ENCODE measurements around the gene S100A3. TPM values are rescaled to one million over a fixed set of nuclear protein-coding genes. Genes with fewer than 3 reads are reported as not detected.

S100A3 gene
- total RNA-seq, 1 experiment from 2014 or later: 0.33 TPM

GRCh38 chr1:153509729-153510354 lies 39.2 kb downstream of the S100A3 start:
- peaks cover 27% of the 10 kb centered on the region for H3K27me3 Mint-ChIP-seq (ENCODE audit: low read depth)

DNA sequence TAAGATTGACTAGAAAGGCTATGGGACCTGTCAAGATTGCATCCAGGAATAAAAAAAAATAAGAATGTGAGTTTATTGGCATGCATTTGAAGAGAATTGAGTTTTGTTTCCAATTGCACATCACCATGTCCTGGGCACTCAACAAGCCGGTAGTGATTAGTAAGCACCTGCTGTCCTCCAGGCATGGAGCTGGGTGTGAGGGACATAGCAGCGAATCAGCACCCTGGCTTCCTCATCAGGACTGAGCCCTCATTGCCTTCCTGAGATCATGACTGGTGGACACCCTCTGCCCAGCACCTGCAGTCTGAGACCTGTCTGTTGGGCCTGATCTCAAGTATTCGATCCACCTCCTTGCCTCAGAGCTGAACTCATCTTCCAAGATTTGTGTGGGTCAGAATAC lies 40.0 kb downstream of the S100A3 start:
- Mint-ChIP-seq H3K4me3 (no peak overlapping the region), H3K9me3 (no peaks in the 10 kb centered on the region), H3K36me3 (no peaks in the 10 kb centered on the region), H3K27me3 (ENCODE audit: low read depth) (peaks cover 19% of the 10 kb centered on the region), H3K4me1 (peaks cover 3% of the 10 kb centered on the region; the same call in 1 of the 2 replicates), H3K27ac (no peak overlapping the region)
- ChIA-PET CTCF (interaction anchor here (1.0 to 5.5 kb wide), 8 partner anchors 14 to 154 kb away, joined by 3 to 33 read pairs (median 4); partner anchors contain the start of genes CHTOP, S100A13 and S100A4), POLR2A (no interaction called here)
- ATAC-seq (no peak), DNase-seq (ENCODE audit: low spot score) (no peak)
- TF ChIP-seq MXD4 (CRISPR knock-in tag; IDR thresholded peaks at IDR 0.05; ENCODE audit: borderline replicate concordance): no peak
- no peak for TF ChIP-seq ZNF532 (CRISPR knock-in tag; IDR thresholded peaks at IDR 0.05; ENCODE audit: borderline replicate concordance)
- TF ChIP-seq, protein P1, sequence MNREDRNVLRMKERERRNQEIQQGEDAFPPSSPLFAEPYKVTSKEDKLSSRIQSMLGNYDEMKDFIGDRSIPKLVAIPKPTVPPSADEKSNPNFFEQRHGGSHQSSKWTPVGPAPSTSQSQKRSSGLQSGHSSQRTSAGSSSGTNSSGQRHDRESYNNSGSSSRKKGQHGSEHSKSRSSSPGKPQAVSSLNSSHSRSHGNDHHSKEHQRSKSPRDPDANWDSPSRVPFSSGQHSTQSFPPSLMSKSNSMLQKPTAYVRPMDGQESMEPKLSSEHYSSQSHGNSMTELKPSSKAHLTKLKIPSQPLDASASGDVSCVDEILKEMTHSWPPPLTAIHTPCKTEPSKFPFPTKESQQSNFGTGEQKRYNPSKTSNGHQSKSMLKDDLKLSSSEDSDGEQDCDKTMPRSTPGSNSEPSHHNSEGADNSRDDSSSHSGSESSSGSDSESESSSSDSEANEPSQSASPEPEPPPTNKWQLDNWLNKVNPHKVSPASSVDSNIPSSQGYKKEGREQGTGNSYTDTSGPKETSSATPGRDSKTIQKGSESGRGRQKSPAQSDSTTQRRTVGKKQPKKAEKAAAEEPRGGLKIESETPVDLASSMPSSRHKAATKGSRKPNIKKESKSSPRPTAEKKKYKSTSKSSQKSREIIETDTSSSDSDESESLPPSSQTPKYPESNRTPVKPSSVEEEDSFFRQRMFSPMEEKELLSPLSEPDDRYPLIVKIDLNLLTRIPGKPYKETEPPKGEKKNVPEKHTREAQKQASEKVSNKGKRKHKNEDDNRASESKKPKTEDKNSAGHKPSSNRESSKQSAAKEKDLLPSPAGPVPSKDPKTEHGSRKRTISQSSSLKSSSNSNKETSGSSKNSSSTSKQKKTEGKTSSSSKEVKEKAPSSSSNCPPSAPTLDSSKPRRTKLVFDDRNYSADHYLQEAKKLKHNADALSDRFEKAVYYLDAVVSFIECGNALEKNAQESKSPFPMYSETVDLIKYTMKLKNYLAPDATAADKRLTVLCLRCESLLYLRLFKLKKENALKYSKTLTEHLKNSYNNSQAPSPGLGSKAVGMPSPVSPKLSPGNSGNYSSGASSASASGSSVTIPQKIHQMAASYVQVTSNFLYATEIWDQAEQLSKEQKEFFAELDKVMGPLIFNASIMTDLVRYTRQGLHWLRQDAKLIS (CRISPR knock-in tag; IDR thresholded peaks at IDR 0.05; ENCODE audit: borderline replicate concordance): no peak
- no peak for TF ChIP-seq ZNF512 (CRISPR knock-in tag; IDR thresholded peaks at IDR 0.05; ENCODE audit: borderline replicate concordance)
- no peak for TF ChIP-seq SMAD4 (CRISPR knock-in tag; IDR thresholded peaks at IDR 0.05)
- no peak for TF ChIP-seq ZNF121 (CRISPR knock-in tag; IDR thresholded peaks at IDR 0.05)
- TF ChIP-seq TEAD4 (CRISPR knock-in tag; IDR thresholded peaks at IDR 0.05): no peak
- no peak for TF ChIP-seq RORB (CRISPR knock-in tag; IDR thresholded peaks at IDR 0.05)
- no peak for TF ChIP-seq ZNF425 (CRISPR knock-in tag; conservative IDR thresholded peaks at IDR 0.05)
- TF ChIP-seq PRRX2 (CRISPR knock-in tag; IDR thresholded peaks at IDR 0.05): no peak
- TF ChIP-seq ZNF317 (CRISPR knock-in tag; IDR thresholded peaks at IDR 0.05; ENCODE audit: borderline replicate concordance, low read depth): no peak
- TF ChIP-seq NR2C2 (CRISPR knock-in tag; IDR thresholded peaks at IDR 0.05): no peak
- TF ChIP-seq E2F1 (CRISPR knock-in tag; IDR thresholded peaks at IDR 0.05): no peak

More at GRCh38 chr1:153509729-153510354, 39.2 kb downstream of the S100A3 start:
- peak; percentile 62 for DNase-seq (ENCODE audit: low spot score)
- Mint-ChIP-seq H3K36me3 (no peaks in the 10 kb centered on the region), H3K4me1 (peaks cover 3% of the 10 kb centered on the region; the same call in 1 of the 2 replicates), H3K27ac (no peak overlapping the region), H3K4me3 (no peak overlapping the region), H3K9me3 (no peaks in the 10 kb centered on the region)
- ChIA-PET POLR2A (no interaction called here), CTCF (interaction anchor here (0.7 to 5.5 kb wide), 16 partner anchors 8 to 188 kb away, joined by 3 to 36 read pairs (median 8); partner anchors contain the start of genes CHTOP, S100A1, S100A13 and S100A6)
- ATAC-seq: peak; percentile 29; the same call in 1 of the 2 replicates
- TF ChIP-seq CTCF (IDR thresholded peaks at IDR 0.05) (0 out of 2 replicates have a peak, but pooled peaks have one; percentile 28), MXD4 (CRISPR knock-in tag; IDR thresholded peaks at IDR 0.05; ENCODE audit: borderline replicate concordance) (no peak)
